HG02885 (cell line): ENCODE results near the gene PLD2.

ENCODE experiments used
- ATAC-seq: cut with Tn5 transposase; IDR thresholded peaks from one replicate; pipeline ENCODE4 v1.9.1; 2021; ENCODE audit warnings: mild to moderate bottlenecking; ENCODE audit not compliant: unreplicated experiment, poor library complexity

PLD2 gene

DNA sequence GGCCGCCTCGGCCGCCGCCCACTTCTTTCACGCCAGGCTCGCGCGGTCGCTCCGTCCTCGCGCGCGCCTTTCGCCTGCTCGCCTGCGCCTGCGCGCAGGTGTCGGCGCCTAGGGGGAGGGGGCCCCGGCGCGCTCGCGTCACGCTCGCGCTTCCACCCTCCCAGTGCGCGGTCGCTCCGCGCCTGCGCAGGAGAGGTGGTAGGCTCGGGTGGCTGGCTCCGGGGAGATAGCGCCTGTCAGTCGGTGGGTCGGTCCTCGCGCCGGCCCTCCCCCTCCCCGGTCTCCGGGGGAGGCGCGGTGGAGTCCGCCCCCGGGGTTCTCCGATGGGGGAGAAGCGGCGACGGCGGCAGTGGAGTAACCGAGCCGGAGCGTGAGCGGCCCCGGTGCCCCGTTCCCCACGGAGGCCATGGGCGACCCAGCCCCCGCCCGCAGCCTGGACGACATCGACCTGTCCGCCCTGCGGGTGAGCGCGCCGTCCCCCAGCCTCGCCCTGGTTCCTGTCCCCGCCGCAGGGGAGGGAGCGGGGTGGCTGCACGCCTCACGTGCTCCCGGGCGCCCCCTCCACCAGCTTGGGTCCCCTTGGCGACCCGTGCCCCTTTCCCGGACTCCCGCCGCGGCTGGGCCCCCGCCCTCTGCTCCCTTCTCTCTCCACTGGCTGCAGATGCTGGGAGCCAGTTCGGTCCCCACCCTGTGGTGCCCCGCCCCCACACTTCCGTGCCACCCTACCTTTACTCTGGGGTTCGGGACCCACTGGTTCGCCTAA is 26.4 kb downstream of the PLD2 start, which contains the start of gene MINK1:
MINK1 (plus strand) TSS at position 163 of the 763 bp plus-strand sequence; CDS start at position 407, 244 bp downstream.
- peak; percentile 91 for ATAC-seq

GRCh38 chr17:4833941-4834680 is 27.2 kb downstream of the PLD2 start:
- no peak for ATAC-seq

- ATAC-seq, result no peak
Observed at GRCh38 chr17:4834681-4835020, 27.7 kb downstream of the PLD2 start.

DNA sequence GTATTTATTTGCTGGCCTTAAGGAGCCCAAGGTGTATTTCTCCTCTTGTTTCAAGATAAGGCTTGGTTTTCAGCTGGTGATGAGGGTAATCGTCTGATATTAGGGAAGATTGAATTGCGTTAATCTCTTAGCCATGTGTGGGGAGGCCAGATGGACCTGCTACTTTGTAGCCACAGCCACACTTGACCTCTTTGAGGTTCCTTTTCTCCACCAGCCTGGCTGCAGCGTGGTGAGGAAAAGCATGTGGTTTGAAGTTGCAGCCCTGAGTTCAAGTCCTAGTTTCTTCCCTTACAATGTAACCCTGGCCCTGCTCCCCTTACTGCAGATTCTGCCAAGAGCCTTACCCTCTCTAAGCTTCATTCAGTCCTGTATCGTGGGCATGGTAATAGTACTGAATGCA is 29.3 kb downstream of the PLD2 start:
- ATAC-seq, result no peak

- ATAC-seq, result no peak
Observed at GRCh38 chr17:4837471-4838308, 30.7 kb downstream of the PLD2 start.

DNA sequence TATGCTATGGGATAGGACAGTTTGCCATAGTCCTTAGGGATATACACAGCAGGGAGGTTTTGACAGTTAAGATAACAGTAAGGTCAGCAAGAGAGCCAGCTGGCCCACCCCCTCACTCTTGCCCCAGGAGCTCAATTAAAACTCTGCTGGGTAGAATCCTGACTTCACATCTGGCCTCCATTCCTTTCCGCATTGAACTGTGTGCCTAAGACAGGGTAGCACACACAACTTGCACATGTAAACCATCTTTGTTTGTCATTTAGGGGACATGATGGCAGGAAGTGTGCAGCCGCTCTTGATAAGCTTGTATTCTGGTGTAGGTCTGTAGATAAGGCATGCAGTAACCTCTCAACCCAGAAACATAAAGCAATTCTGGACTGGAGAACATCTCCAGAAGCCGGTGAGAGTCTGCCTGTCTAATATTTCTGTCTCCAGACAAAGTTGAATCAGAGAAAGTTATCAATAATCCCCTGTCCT is 31.4 kb downstream of the PLD2 start:
- ATAC-seq, result no peak

GRCh38 chr17:4839221-4839620 is 32.3 kb downstream of the PLD2 start:
- no peak for ATAC-seq

- ATAC-seq, result no peak
Observed at GRCh38 chr17:4839965-4840892, 33.3 kb downstream of the PLD2 start.

DNA sequence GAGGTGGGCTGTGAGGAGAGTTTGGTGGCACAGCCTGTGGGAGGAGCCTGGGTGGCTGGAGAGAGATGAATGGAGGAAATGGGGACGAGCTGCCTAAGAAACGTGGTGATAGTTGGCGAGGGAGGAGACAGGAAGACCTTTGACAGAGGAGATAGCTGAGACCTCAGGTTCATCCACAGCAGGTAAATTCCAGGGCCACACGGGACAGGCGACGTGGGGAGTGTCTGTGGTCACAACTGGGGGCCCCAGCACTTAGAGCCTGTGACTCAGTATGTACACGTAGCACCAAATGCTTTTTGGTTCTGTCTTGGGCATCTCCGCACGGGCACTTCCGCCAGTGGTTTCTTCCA is 33.9 kb downstream of the PLD2 start:
- no peak for ATAC-seq

- ATAC-seq, result no peak
Observed at GRCh38 chr17:4842376-4842775, 35.4 kb downstream of the PLD2 start.

DNA sequence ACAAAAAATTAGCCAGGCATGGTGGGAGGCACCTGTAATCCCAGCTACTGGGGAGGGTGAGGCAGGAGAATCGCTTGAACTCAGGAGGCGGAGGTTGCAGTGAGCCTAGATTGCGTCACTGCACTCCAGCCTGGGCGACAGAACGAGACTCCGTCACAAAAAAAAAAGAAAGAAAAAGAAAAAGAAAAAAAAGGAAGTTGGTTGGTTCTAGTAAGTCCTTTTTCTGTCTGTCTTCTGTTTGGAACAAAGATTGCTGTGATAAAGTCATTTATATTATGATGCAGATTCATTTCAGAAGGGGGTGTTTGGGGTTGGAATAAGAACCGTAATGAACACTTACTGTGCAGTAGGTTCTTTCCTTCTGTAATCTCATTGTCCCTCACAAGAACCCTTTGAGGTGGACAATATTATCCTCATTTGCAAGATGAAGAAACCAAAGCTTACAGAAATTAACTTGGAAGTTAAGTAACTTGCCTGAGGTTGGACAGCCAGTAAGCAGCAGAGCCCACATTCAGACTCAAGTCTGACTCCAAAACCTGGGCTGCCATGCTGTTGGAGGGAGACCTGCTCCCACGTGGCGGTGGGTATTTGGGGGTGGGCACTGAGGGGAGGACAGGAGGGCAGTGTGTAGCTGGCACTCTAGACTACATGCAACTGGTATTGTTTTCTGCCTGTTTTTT is 36.5 kb downstream of the PLD2 start:
- ATAC-seq, result no peak

- ATAC-seq, result no peak
Observed at GRCh38 chr17:4845118-4845517, 38.2 kb downstream of the PLD2 start.

DNA sequence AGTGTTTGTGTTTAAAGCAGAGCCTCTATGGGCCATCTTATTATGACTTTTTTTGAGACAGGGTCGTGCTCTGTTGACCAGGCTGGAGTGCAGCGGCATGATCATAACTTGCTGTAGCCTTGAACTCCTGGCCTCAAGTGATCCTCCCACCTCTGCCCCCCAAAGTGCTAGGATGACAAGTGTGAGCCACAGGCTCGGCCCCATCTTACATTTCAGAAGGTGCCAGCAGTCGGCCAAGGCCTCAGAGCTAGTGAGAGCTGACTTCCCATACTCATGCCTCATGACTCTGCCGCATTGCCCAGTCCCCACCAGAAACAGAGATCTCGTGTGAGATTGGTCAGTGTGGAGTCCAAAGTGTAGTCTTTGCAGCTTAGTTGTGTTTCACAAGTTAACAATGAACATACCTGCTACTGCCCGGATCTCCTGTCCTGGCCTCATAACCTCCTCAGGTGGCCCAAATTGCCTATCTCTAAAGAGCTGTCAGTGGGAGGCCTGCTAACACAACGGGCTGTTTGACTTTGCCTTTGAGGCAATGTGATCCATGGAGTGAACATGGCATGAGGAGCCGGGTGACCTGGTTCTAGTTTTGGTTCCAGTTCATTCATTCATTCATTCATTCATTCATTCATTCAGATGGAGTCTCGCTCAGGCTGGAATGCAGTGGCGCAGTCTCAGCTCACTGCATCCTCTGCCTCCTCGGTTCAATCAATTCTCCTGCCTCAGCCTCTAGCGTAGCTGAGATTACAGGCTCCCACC is 39.9 kb downstream of the PLD2 start:
- ATAC-seq, result no peak

DNA sequence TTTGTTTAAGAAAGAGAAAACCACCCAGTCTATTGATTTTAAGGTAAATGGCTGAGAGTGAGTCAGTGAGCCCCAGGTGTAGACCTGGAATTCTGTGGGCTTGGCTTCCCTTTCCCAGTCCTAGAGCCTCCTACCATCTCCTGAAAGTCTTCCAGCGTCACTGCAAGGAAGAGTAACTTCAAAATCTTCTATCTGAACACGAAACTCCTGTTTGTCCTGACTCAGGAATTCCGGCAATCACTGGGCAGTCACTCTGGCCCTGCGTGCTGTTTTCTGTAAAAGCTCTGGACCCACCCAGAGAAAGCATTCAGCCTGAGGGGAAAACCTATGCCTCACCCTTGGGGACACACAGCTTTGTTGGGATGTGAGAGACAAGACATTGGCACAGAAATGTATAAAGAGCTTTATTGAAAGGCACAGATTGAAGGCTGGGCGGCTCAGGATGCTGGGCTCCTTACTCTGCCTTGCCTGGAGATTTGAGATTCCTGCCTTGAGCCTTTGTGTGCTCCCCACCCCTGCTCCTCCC is 42.1 kb downstream of the PLD2 start:
- no peak for ATAC-seq

- ATAC-seq, result no peak
Observed at GRCh38 chr17:4850246-4850645, 43.3 kb downstream of the PLD2 start.

GRCh38 chr17:4851084-4851483 is 44.1 kb downstream of the PLD2 start:
- no peak for ATAC-seq

- no peak for ATAC-seq
Observed at GRCh38 chr17:4852567-4853207, 45.7 kb downstream of the PLD2 start.

DNA sequence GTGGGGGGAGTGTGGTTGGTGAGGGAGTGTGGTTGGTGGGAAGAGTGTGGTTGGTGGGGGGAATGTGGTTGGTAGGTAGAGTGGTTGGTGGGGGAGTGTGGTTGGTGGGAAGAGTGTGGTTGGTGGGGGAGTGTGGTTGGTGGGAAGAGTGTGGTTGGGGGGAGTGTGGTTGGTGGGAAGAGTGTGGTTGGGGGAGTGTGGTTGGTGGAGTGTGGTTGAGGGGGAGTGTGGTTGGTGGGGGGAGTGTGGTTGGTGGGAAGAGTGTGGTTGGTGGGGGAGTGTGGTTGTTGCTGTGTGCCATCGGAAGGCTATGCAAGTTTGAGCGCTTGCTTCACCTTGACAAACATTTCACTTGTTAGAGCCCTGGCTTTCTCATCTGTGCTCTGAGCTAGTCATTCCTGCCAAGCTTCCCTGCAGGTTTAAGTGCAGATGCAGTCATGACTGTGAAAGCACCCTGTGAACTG is 46.3 kb downstream of the PLD2 start:
- ATAC-seq, result no peak
